Measurements from ENCODE around the gene HECTD4. TPM values are rescaled to one million over a fixed set of nuclear protein-coding genes. Genes with fewer than 3 reads are reported as not detected.
"Not testable (repeated sequence)": the region's sequence is repeated elsewhere in the genome, so short reads cannot be mapped to it uniquely, and the experiment has no call there.

The HECTD4 gene
- total and polyA plus RNA-seq, 2 experiments from 2014 or later = 25.7 to 36.9 TPM

- H3K27me3 Mint-ChIP-seq (ENCODE audit: insufficient read depth, low read depth, poor library complexity) = peaks cover 8% of the 10 kb centered on the region
- no peak overlapping the region for H3K27ac ChIP-seq (ENCODE audit: low read depth)
- H3K9me3 Mint-ChIP-seq = peaks cover 41% of the 10 kb centered on the region
- no peak overlapping the region for H3K27ac Mint-ChIP-seq
- no peak overlapping the region for H3K4me3 Mint-ChIP-seq
- no peak overlapping the region for H3K4me2 ChIP-seq
- H3K4me3 ChIP-seq = no peak overlapping the region
- H3K79me2 ChIP-seq (replicated peaks; ENCODE audit: insufficient read depth) = no peaks in the 10 kb centered on the region
- H3F3A ChIP-seq (replicated peaks; ENCODE audit: low read depth) = no peaks in the 10 kb centered on the region
- DNase-seq (ENCODE audit: low spot score) (no peak), ATAC-seq (no peak)
- no peaks in the 10 kb centered on the region for H3K4me1 Mint-ChIP-seq
- no peak overlapping the region for H2AFZ ChIP-seq
- TF ChIP-seq ETS1 (IDR thresholded peaks at IDR 0.05) (no peak), CTCF (conservative IDR thresholded peaks at IDR 0.05; ENCODE audit: low read depth in 2 of 2) (no peak), POLR2AphosphoS5 (IDR thresholded peaks at IDR 0.05; ENCODE audit: low read depth) (no peak), ZNF331 (CRISPR knock-in tag; IDR thresholded peaks at IDR 0.05; ENCODE audit: low read depth) (no peak), REST (IDR thresholded peaks at IDR 0.05; ENCODE audit: unreplicated experiment) (no peak), JUNB (IDR thresholded peaks at IDR 0.05; ENCODE audit: unreplicated experiment) (no peak)
- H3K27me3 ChIP-seq (ENCODE audit: insufficient read depth) = no peaks in the 10 kb centered on the region
- no peaks in the 10 kb centered on the region for H4K20me1 ChIP-seq (replicated peaks; ENCODE audit: insufficient read depth)
- no peaks in the 10 kb centered on the region for H3K9me2 ChIP-seq (ENCODE audit: insufficient read depth)
- no peaks in the 10 kb centered on the region for H3K4me1 ChIP-seq (ENCODE audit: insufficient read depth)
- H3K36me3 ChIP-seq (ENCODE audit: insufficient read depth) = peaks cover 5% of the 10 kb centered on the region; the same call in 1 of the 2 replicates
- peaks cover 80% of the 10 kb centered on the region for H3K36me3 Mint-ChIP-seq (ENCODE audit: low read depth)
These were observed 223.1 kb downstream of the HECTD4 start for GRCh38 chr12:112159146-112159541.

- not testable (repeated sequence) for H3K79me2 ChIP-seq (replicated peaks; ENCODE audit: insufficient read depth); H2AFZ ChIP-seq; H3K4me2 ChIP-seq; H3K27me3 ChIP-seq (ENCODE audit: insufficient read depth); H3K27ac Mint-ChIP-seq; H3F3A ChIP-seq (replicated peaks; ENCODE audit: low read depth); H3K4me1 Mint-ChIP-seq; DNase-seq (ENCODE audit: low spot score); H3K4me1 ChIP-seq (ENCODE audit: insufficient read depth); ATAC-seq; H3K27me3 Mint-ChIP-seq (ENCODE audit: insufficient read depth, low read depth, poor library complexity); H3K4me3 ChIP-seq; H3K36me3 ChIP-seq (ENCODE audit: insufficient read depth); H3K4me3 Mint-ChIP-seq; H4K20me1 ChIP-seq (replicated peaks; ENCODE audit: insufficient read depth); H3K9me2 ChIP-seq (ENCODE audit: insufficient read depth); H3K27ac ChIP-seq (ENCODE audit: low read depth)
- H3K9me3 Mint-ChIP-seq = peaks cover 41% of the 10 kb centered on the region
- H3K36me3 Mint-ChIP-seq (ENCODE audit: low read depth) = peaks cover 85% of the 10 kb centered on the region
These were observed 223.6 kb downstream of the HECTD4 start for GRCh38 chr12:112158461-112159145.

All from GM23338 (cell line).